Suprapubic skin (tissue), 4 donors: ENCODE measurements around the gene SF3B1. TPM values are rescaled to one million over a fixed set of nuclear protein-coding genes. Genes with fewer than 3 reads are reported as not detected.

ENCODE experiments used
- DNase-seq, 2 donors: peaks; one replicate each; pipeline ENCODE4 v3.0.0-alpha.2; 2019; ENCODE audit warnings: low spot score in 2 of 2
- H3K27ac ChIP-seq: fragments of 200-600 bp; sonication (generic); one replicate; pipeline ENCODE4 v1.5.1; 2019
- H3K27me3 ChIP-seq: fragments of 200-600 bp; sonication (generic); one replicate; pipeline ENCODE4 v1.5.1; 2019
- H3K36me3 ChIP-seq: fragments of 200-600 bp; sonication (generic); one replicate; pipeline ENCODE4 v1.5.1; 2019
- H3K4me1 ChIP-seq: fragments of 200-600 bp; sonication (generic); one replicate; pipeline ENCODE4 v1.5.1; 2019
- H3K4me3 ChIP-seq: fragments of 200-600 bp; sonication (generic); one replicate; pipeline ENCODE4 v1.5.1; 2019; ENCODE audit warnings: mild to moderate bottlenecking
- H3K9me3 ChIP-seq: fragments of 200-600 bp; sonication (generic); one replicate; pipeline ENCODE4 v1.5.1; 2019
- EP300 ChIP-seq: sonication (generic); formaldehyde crosslinking; IDR thresholded peaks from one replicate; pipeline ENCODE4 v1.6.1; 2017; ENCODE audit warnings: antibody characterized with exemption
- POLR2A ChIP-seq, 2 donors: fragments of 450-650 bp; IDR thresholded peaks; one replicate each; pipeline ENCODE4 v1.6.1; 2017; ENCODE audit warnings: antibody characterized with exemption in 2 of 2, mild to moderate bottlenecking in 2 of 2, moderate library complexity in 2 of 2
- POLR2AphosphoS5 ChIP-seq, 3 donors: sonication (generic); formaldehyde crosslinking; IDR thresholded peaks; one replicate each; pipeline ENCODE4 v1.6.1; 2017; ENCODE audit warnings: antibody characterized with exemption in 3 of 3
- WGBS: methylation state at CpG from one replicate; pipeline ENCODE4 v1.1.5; 2018; 5-methylcytosine and 5-hydroxymethylcytosine counted together
- total RNA-seq, 4 donors: library from RNA; depleted of rRNA; stranded (reverse); fragments of >200 nt; gene quantifications; one replicate each; pipeline ENCODE4 v1.1.0, GENCODE V29; 2016
- TF ChIP-seq, protein P1 (sequence below), 2 donors: fragments of 200-600 bp in 1 of 2; fragments of 450-650 bp in 1 of 2; sonication (generic) in 1 of 2; IDR thresholded peaks; one replicate each; pipeline ENCODE4 v1.5.1; 2016 to 2019; ENCODE audit warnings: antibody characterized with exemption in 2 of 2, mild to moderate bottlenecking in 1 of 2, moderate library complexity in 1 of 2

SF3B1 gene
- total RNA-seq, 4 donors from 2014 or later, result 216 to 894 (median 222) TPM

DNA sequence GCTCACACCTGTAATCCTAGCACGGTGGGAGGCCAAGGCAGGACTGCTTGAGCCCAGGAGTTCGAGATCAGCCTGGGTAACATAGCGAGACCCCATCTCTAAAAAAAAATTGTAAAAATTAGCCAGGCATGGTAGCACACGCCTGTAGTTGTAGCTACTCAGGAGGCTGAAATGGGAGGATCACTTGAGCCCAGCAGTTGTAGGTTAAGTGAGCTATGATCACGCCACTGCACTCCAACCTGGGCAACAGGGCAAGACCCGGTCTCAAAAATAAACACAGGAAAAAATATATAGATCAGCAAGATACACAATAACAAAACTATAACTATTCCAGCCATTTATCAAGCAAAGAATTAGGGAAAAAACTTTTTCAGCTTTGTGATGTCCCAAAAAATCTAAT, 3.0 kb downstream of the SF3B1 start:
- peaks cover 72% of the 10 kb centered on the region for H3K4me1 ChIP-seq
- H3K27me3 ChIP-seq, result no peaks in the 10 kb centered on the region
- H3K9me3 ChIP-seq, result no peaks in the 10 kb centered on the region
- no peak for DNase-seq
- no peak for TF ChIP-seq POLR2A (IDR thresholded peaks at IDR 0.05)
- TF ChIP-seq POLR2AphosphoS5 (IDR thresholded peaks at IDR 0.05), result no peak
- TF ChIP-seq EP300, result no peak
- TF ChIP-seq, protein P1, sequence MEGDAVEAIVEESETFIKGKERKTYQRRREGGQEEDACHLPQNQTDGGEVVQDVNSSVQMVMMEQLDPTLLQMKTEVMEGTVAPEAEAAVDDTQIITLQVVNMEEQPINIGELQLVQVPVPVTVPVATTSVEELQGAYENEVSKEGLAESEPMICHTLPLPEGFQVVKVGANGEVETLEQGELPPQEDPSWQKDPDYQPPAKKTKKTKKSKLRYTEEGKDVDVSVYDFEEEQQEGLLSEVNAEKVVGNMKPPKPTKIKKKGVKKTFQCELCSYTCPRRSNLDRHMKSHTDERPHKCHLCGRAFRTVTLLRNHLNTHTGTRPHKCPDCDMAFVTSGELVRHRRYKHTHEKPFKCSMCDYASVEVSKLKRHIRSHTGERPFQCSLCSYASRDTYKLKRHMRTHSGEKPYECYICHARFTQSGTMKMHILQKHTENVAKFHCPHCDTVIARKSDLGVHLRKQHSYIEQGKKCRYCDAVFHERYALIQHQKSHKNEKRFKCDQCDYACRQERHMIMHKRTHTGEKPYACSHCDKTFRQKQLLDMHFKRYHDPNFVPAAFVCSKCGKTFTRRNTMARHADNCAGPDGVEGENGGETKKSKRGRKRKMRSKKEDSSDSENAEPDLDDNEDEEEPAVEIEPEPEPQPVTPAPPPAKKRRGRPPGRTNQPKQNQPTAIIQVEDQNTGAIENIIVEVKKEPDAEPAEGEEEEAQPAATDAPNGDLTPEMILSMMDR (IDR thresholded peaks at IDR 0.05), result no peak
- 68% methylated on average over 6 of the region's 6 CpGs for WGBS
- H3K36me3 ChIP-seq, result no peaks in the 10 kb centered on the region
- no peak overlapping the region for H3K4me3 ChIP-seq
- no peak overlapping the region for H3K27ac ChIP-seq

DNA sequence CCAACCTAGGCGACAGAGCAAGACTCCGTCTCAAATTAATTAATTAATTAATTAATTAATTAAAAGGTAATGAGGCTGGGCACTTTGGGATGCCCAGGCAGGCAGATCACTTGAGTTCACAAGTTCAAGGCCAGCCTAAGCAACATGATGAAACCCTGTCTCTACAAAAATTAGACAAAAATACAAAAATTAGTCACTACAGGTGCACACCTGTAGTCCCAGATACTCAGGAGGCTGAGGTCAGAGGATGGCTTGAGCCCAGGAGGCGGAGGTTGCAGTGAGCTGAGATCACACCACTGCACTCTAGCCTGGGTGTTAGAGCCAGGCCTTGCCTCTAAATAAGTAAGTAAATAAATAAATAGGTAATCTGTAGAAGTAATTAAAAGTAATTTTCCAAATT, 6.8 kb downstream of the SF3B1 start:
- Histone ChIP-seq H3K27me3 (no peaks in the 10 kb centered on the region), H3K27ac (no peak overlapping the region), H3K9me3 (no peaks in the 10 kb centered on the region), H3K36me3 (peaks cover 4% of the 10 kb centered on the region), H3K4me3 (no peak overlapping the region), H3K4me1 (peaks cover 84% of the 10 kb centered on the region)
- TF ChIP-seq, protein P1 (IDR thresholded peaks at IDR 0.05), result no peak
- no peak for TF ChIP-seq POLR2AphosphoS5 (IDR thresholded peaks at IDR 0.05)
- no peak for TF ChIP-seq POLR2A (IDR thresholded peaks at IDR 0.05)
- no peak for TF ChIP-seq EP300
- 97% methylated on average over 3 of the region's 3 CpGs for WGBS
- no peak for DNase-seq

DNA sequence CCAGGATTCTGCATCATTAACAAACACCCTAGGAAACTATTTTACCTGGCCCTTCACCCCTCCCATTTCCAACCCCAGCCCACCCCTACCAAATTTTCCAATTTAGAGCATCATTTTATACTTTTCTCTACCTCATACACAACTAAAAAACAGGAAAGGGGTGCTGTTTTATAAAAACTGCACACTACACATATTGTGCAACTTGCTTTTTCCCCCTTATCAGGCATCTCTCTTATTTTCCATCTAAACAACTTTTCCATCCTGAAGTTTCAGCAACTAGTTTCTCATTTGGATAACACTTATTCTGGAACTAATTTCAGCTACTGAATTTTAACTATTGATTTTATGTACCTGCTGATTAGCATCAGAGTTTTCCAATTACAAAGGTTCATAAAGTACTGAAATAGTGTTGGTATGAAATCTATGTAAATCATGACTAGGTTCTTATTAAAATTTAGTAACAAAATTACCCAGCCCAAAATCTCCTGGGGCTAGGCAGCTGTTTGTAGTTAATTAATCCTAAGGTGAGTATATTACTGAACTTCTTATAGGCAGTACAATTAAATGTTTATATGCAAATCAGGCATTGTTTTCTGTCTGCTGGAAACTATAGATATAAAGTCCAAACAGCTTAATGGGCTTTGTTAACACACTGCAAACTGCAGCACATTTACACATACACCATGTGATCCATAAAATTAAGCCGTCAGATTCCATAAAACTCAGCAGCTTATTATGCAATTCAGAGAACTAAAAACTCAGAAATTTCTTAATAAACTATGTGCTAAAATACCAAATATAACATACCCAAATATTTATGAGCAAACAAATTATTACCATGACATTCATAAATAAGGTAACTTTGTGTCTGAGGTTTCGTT, 7.9 kb downstream of the SF3B1 start:
- no peak for DNase-seq
- no peak overlapping the region for H3K27ac ChIP-seq
- TF ChIP-seq POLR2A (IDR thresholded peaks at IDR 0.05) (no peak), POLR2AphosphoS5 (IDR thresholded peaks at IDR 0.05) (no peak)
- WGBS, result 54% methylated on average over 2 of the region's 2 CpGs
- peaks cover 74% of the 10 kb centered on the region for H3K4me1 ChIP-seq
- no peaks in the 10 kb centered on the region for H3K27me3 ChIP-seq
- no peak overlapping the region for H3K4me3 ChIP-seq
- H3K9me3 ChIP-seq, result no peaks in the 10 kb centered on the region
- H3K36me3 ChIP-seq, result peaks cover 12% of the 10 kb centered on the region

DNA sequence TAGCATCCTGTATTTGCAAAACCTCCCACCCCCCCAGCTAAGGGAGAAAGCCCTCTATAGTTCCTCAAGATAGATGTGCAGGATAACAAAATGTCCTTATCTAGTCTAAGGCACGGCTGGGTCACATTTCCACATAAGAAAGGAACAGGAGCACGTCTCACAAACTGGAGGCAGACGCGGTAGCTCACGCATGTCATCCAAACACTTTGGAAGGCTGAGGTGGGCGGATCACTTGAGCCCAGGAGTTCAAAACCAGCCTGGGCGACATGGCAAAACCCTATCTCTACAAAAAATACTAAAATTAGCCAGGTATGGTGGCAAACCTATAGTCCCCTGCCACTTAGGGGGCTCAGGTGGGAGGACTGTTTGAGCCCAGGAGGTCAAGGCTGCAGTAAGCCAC, 9.3 kb downstream of the SF3B1 start:
- Histone ChIP-seq H3K27me3 (no peaks in the 10 kb centered on the region), H3K36me3 (peaks cover 18% of the 10 kb centered on the region), H3K27ac (no peak overlapping the region), H3K4me1 (peaks cover 62% of the 10 kb centered on the region), H3K4me3 (no peak overlapping the region), H3K9me3 (no peaks in the 10 kb centered on the region)
- 52% methylated on average over 7 of the region's 7 CpGs for WGBS
- DNase-seq, result no peak
- TF ChIP-seq POLR2AphosphoS5 (IDR thresholded peaks at IDR 0.05) (no peak), EP300 (no peak), POLR2A (IDR thresholded peaks at IDR 0.05) (no peak)
- TF ChIP-seq, protein P1 (IDR thresholded peaks at IDR 0.05), result no peak

DNA sequence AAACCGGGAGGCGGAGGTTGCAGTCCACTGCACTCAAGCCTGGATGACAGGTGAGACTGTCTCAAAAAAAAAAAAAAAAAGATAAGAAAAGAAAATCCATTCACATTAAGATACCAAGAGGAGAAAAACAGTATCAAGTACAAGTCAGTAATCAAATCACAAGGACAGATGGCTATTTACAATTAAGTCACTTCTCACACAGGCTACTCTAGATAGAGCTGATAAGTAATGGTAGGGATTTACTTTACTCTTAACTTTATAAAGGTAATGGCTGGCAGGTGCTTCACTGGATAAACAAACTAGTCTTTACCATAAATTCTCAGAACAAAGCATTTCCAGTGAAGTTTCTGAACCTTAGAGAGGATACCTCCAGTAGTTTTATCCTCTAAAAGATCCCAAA, 11.5 kb downstream of the SF3B1 start:
- no peak overlapping the region for H3K4me3 ChIP-seq
- TF ChIP-seq, protein P1 (IDR thresholded peaks at IDR 0.05), result no peak
- no peak for TF ChIP-seq EP300
- no peak for TF ChIP-seq POLR2A (IDR thresholded peaks at IDR 0.05)
- TF ChIP-seq POLR2AphosphoS5 (IDR thresholded peaks at IDR 0.05), result no peak
- H3K9me3 ChIP-seq, result no peaks in the 10 kb centered on the region
- peaks cover 40% of the 10 kb centered on the region for H3K36me3 ChIP-seq
- H3K27me3 ChIP-seq, result no peaks in the 10 kb centered on the region
- DNase-seq, result no peak
- H3K4me1 ChIP-seq, result peaks cover 44% of the 10 kb centered on the region
- WGBS, result 92% methylated on average over 2 of the region's 2 CpGs
- no peak overlapping the region for H3K27ac ChIP-seq
